Stimulated activated naive CD8-positive, alpha-beta T cell treated with anti-CD3 and anti-CD28 coated beads, Interleukin-15, amount 100 ng/mL, for 72 hours (primary cell): ENCODE results near the gene ZNF582.
A peak's percentile ranks its signal among the peaks of the same experiment; 100 is the strongest.
"Not testable (repeated sequence)": the region's sequence is repeated elsewhere in the genome, so short reads cannot be mapped to it uniquely, and the experiment has no call there.

Experiments
- ATAC-seq: fragments of 150-1000 bp; cut with Tn5 transposase; 2 replicates; pipeline ENCODE4 v1.10.0; 2021; ENCODE audit warnings: mild to moderate bottlenecking, moderate library complexity
- DNase-seq, 2 donors: peaks; one replicate each; pipeline ENCODE4 v3.0.0; 2021 to 2022
- H3K27ac Mint-ChIP-seq, 2 donors: one replicate each; pipeline ENCODE4 v1.8.0; 2022; ENCODE audit warnings: mild to moderate bottlenecking in 2 of 2, mixed read lengths in 2 of 2, moderate library complexity in 2 of 2
- H3K27me3 Mint-ChIP-seq: one replicate; pipeline ENCODE4 v1.8.0; 2022; ENCODE audit warnings: mixed read lengths
- H3K4me1 Mint-ChIP-seq: one replicate; pipeline ENCODE4 v1.8.0; 2022; ENCODE audit warnings: mild to moderate bottlenecking, mixed read lengths
- H3K4me3 Mint-ChIP-seq, 2 donors: one replicate each; pipeline ENCODE4 v1.8.0; 2022; ENCODE audit warnings: mild to moderate bottlenecking in 2 of 2, mixed read lengths in 2 of 2, moderate library complexity in 1 of 2
- H3K9me3 Mint-ChIP-seq, 2 donors: one replicate each; pipeline ENCODE4 v1.8.0; 2022; ENCODE audit warnings: mixed read lengths in 2 of 2

The ZNF582 gene

GRCh38 chr19:56369886-56370676 is 23.3 kb downstream of the ZNF582 start:
- Mint-ChIP-seq H3K9me3 (peaks cover 27 to 85% of the 10 kb centered on the region in 2 donors), H3K27me3 (no peaks in the 10 kb centered on the region), H3K4me1 (peaks cover 24% of the 10 kb centered on the region), H3K4me3 (peak overlapping the region; percentile 16 to 58), H3K27ac (no peak overlapping the region)
- ATAC-seq (no peak), DNase-seq (no peak)

- Mint-ChIP-seq H3K27me3 (no peaks in the 10 kb centered on the region), H3K4me1 (peaks cover 24% of the 10 kb centered on the region), H3K9me3 (peaks cover 16 to 78% of the 10 kb centered on the region in 2 donors), H3K27ac (peak overlapping the region; percentile 94 to 96), H3K4me3 (peak overlapping the region; percentile 91 to 96)
- DNase-seq = peak; percentile 89 to 93
- ATAC-seq = peak; percentile 100
Observed at GRCh38 chr19:56367829-56368711, 25.3 kb downstream of the ZNF582 start.

GRCh38 chr19:56360841-56361240 is 32.5 kb downstream of the ZNF582 start:
- no peak for DNase-seq
- no peak for ATAC-seq
- H3K9me3 Mint-ChIP-seq = peaks cover 46 to 55% of the 10 kb centered on the region in 2 donors
- H3K4me1 Mint-ChIP-seq = no peaks in the 10 kb centered on the region
- no peak overlapping the region for H3K27ac Mint-ChIP-seq
- no peaks in the 10 kb centered on the region for H3K27me3 Mint-ChIP-seq
- no peak overlapping the region for H3K4me3 Mint-ChIP-seq

GRCh38 chr19:56356944-56357343 is 36.4 kb downstream of the ZNF582 start:
- ATAC-seq = no peak
- no peak overlapping the region for H3K27ac Mint-ChIP-seq
- no peak for DNase-seq
- H3K9me3 Mint-ChIP-seq = peaks cover 30 to 33% of the 10 kb centered on the region in 2 donors
- H3K4me1 Mint-ChIP-seq = no peaks in the 10 kb centered on the region
- no peak overlapping the region for H3K4me3 Mint-ChIP-seq
- H3K27me3 Mint-ChIP-seq = no peaks in the 10 kb centered on the region

- no peak overlapping the region for H3K27ac Mint-ChIP-seq
- no peaks in the 10 kb centered on the region for H3K4me1 Mint-ChIP-seq
- H3K9me3 Mint-ChIP-seq = peaks cover 22 to 26% of the 10 kb centered on the region in 2 donors
- no peak overlapping the region for H3K4me3 Mint-ChIP-seq
- ATAC-seq (no peak), DNase-seq (no peak)
- H3K27me3 Mint-ChIP-seq = no peaks in the 10 kb centered on the region
Observed at GRCh38 chr19:56355517-56355916, 37.8 kb downstream of the ZNF582 start.

GRCh38 chr19:56351208-56351607 is 42.1 kb downstream of the ZNF582 start:
- Mint-ChIP-seq H3K27ac (no peak overlapping the region), H3K9me3 (no peaks in the 10 kb centered on the region), H3K4me3 (no peak overlapping the region), H3K4me1 (no peaks in the 10 kb centered on the region), H3K27me3 (no peaks in the 10 kb centered on the region)
- DNase-seq (no peak), ATAC-seq (no peak)

- no peaks in the 10 kb centered on the region for H3K27me3 Mint-ChIP-seq
- no peaks in the 10 kb centered on the region for H3K9me3 Mint-ChIP-seq
- H3K27ac Mint-ChIP-seq = no peak overlapping the region
- DNase-seq (peak; percentile 29 to 45), ATAC-seq (peak; percentile 40)
- no peaks in the 10 kb centered on the region for H3K4me1 Mint-ChIP-seq
- no peak overlapping the region for H3K4me3 Mint-ChIP-seq
Observed at GRCh38 chr19:56350416-56351045, 42.8 kb downstream of the ZNF582 start.

- H3K4me3 Mint-ChIP-seq = no peak overlapping the region
- H3K9me3 Mint-ChIP-seq = no peaks in the 10 kb centered on the region
- H3K27ac Mint-ChIP-seq = no peak overlapping the region
- ATAC-seq (no peak), DNase-seq (peak; percentile 12 to 25)
- no peaks in the 10 kb centered on the region for H3K4me1 Mint-ChIP-seq
- H3K27me3 Mint-ChIP-seq = no peaks in the 10 kb centered on the region
Observed at GRCh38 chr19:56348289-56348877, 45.0 kb downstream of the ZNF582 start.

- Mint-ChIP-seq H3K27me3 (no peaks in the 10 kb centered on the region), H3K9me3 (peaks cover 8 to 10% of the 10 kb centered on the region in 2 donors), H3K4me1 (no peaks in the 10 kb centered on the region), H3K4me3 (no peak overlapping the region), H3K27ac (no peak overlapping the region)
- ATAC-seq = no peak
- DNase-seq = no peak
Observed at GRCh38 chr19:56347163-56347778, 46.1 kb downstream of the ZNF582 start.

- no peak overlapping the region for H3K4me3 Mint-ChIP-seq
- no peak for DNase-seq
Observed at GRCh38 chr19:56341948-56342347, 51.4 kb downstream of the ZNF582 start.

GRCh38 chr19:56339031-56339430 is 54.3 kb downstream of the ZNF582 start:
- H3K4me1 Mint-ChIP-seq, H3K4me3 Mint-ChIP-seq: not testable (repeated sequence)
- H3K9me3 Mint-ChIP-seq = peaks cover 20 to 28% of the 10 kb centered on the region in 2 donors

More at GRCh38 chr19:56341948-56342347, 51.4 kb downstream of the ZNF582 start:
- Mint-ChIP-seq H3K27me3 (no peaks in the 10 kb centered on the region), H3K4me1 (no peaks in the 10 kb centered on the region), H3K9me3 (peaks cover 20 to 28% of the 10 kb centered on the region in 2 donors), H3K27ac (no peak overlapping the region)
- ATAC-seq = no peak

GRCh38 chr19:56337077-56337476 is 56.3 kb downstream of the ZNF582 start:
- H3K9me3 Mint-ChIP-seq = peaks cover 17 to 18% of the 10 kb centered on the region in 2 donors
- not testable (repeated sequence) for DNase-seq, H3K27me3 Mint-ChIP-seq, ATAC-seq, H3K27ac Mint-ChIP-seq, H3K4me3 Mint-ChIP-seq, H3K4me1 Mint-ChIP-seq

More at GRCh38 chr19:56339031-56339430, 54.3 kb downstream of the ZNF582 start:
- DNase-seq, ATAC-seq, H3K27ac Mint-ChIP-seq, H3K27me3 Mint-ChIP-seq: not testable (repeated sequence)

- H3K4me3 Mint-ChIP-seq, H3K27me3 Mint-ChIP-seq, ATAC-seq, H3K27ac Mint-ChIP-seq, H3K4me1 Mint-ChIP-seq, DNase-seq: not testable (repeated sequence)
- peaks cover 11 to 17% of the 10 kb centered on the region in 2 donors for H3K9me3 Mint-ChIP-seq
Observed at GRCh38 chr19:56335371-56335770, 58.0 kb downstream of the ZNF582 start.

- ATAC-seq (peak; percentile 56), DNase-seq (peak; percentile 28 to 35)
- no peak overlapping the region for H3K4me3 Mint-ChIP-seq
Observed at GRCh38 chr19:56333506-56333905, 59.8 kb downstream of the ZNF582 start.

More at GRCh38 chr19:56333506-56333905, 59.8 kb downstream of the ZNF582 start:
- Mint-ChIP-seq H3K4me1 (no peaks in the 10 kb centered on the region), H3K27ac (no peak overlapping the region), H3K9me3 (peaks cover 7 to 14% of the 10 kb centered on the region in 2 donors), H3K27me3 (no peaks in the 10 kb centered on the region)
